GM12873 (cell line): ENCODE measurements around the gene CDH22.

Experiments used
- CTCF ChIP-seq: IDR thresholded peaks from 2 replicates; pipeline ENCODE4 v1.5.1; 2012; ENCODE audit warnings: low read depth, mild to moderate bottlenecking, moderate library complexity, low read length, control low read depth; ENCODE audit not compliant: insufficient read depth; ENCODE audit errors: missing control alignments

CDH22 gene

GRCh38 chr20:46342451-46343347 lies 34.4 kb upstream of the CDH22 start:
- no peak for TF ChIP-seq CTCF

- TF ChIP-seq CTCF: no peak
Observed at GRCh38 chr20:46342010-46342378, 33.7 kb upstream of the CDH22 start.

- TF ChIP-seq CTCF: no peak
Observed at GRCh38 chr20:46341074-46342009, 33.0 kb upstream of the CDH22 start.

- no peak for TF ChIP-seq CTCF
Observed at GRCh38 chr20:46339037-46339436, 30.7 kb upstream of the CDH22 start.

DNA sequence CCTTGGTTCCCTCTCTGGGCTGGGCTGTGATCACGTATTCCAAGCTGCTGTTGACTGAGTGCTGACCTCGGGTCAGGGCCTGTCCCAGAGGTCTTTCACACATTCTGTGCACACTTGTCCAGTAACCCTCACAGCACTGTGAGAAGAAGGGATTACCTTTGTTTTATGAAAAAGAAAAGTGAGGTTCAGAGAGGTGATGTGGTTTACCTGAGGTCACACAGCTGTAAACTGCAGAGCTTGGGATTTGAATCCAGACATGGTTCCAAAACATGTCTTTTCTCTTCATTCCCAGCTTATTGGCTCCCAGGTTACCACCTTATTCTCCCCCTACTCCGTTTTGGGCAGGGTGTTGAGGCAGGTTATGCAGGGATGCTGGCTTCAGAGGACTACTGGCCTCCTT lies 28.4 kb upstream of the CDH22 start:
- no peak for TF ChIP-seq CTCF

GRCh38 chr20:46334303-46334904 lies 26.1 kb upstream of the CDH22 start:
- TF ChIP-seq CTCF: no peak
